ENCODE data around the gene SNAP25.

GRCh38 chr20:10339609-10340008 lies 121.0 kb downstream of the SNAP25 start:
- TF ChIP-seq, protein P1, sequence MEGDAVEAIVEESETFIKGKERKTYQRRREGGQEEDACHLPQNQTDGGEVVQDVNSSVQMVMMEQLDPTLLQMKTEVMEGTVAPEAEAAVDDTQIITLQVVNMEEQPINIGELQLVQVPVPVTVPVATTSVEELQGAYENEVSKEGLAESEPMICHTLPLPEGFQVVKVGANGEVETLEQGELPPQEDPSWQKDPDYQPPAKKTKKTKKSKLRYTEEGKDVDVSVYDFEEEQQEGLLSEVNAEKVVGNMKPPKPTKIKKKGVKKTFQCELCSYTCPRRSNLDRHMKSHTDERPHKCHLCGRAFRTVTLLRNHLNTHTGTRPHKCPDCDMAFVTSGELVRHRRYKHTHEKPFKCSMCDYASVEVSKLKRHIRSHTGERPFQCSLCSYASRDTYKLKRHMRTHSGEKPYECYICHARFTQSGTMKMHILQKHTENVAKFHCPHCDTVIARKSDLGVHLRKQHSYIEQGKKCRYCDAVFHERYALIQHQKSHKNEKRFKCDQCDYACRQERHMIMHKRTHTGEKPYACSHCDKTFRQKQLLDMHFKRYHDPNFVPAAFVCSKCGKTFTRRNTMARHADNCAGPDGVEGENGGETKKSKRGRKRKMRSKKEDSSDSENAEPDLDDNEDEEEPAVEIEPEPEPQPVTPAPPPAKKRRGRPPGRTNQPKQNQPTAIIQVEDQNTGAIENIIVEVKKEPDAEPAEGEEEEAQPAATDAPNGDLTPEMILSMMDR (conservative IDR thresholded peaks at IDR 0.05) = no peak
- no peak for TF ChIP-seq EZH2 (IDR thresholded peaks at IDR 0.05; ENCODE audit: low read depth)

Data from PC-9 (cell line).